CD4-positive, alpha-beta T cell treated with Interleukin-17A for 1 hour (primary cell): ENCODE measurements around the gene ABI1.

Source experiments
- DNase-seq: peaks from one replicate; pipeline ENCODE4 v3.0.0-alpha.2; 2020

The ABI1 gene

GRCh38 chr10:26706936-26707335, 153.8 kb downstream of the ABI1 start:
- DNase-seq = no peak

- no peak for DNase-seq
Measured at GRCh38 chr10:26706206-26706605, 154.6 kb downstream of the ABI1 start.

DNA sequence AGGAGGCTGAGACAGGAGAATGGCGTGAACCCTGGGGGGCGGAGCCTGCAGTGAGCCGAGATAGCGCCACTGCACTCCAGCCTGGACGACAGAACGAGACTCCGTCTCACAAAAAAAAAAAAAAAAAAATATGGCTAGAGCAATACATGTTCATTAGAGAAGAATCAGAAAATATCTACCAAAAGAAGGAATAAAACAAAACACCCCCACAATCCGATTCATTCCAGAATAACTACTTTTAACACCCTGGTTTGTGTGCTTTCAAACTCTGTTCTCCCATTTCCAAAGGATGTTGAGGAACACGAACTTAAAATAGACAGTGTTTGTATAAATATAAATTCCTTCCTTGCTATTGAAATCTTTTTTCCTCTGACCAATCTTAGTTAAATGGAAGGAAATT, 156.8 kb downstream of the ABI1 start:
- DNase-seq = no peak

- DNase-seq = no peak
Measured at GRCh38 chr10:26703096-26703495, 157.7 kb downstream of the ABI1 start.

GRCh38 chr10:26700884-26701630, 159.7 kb downstream of the ABI1 start:
- no peak for DNase-seq

DNA sequence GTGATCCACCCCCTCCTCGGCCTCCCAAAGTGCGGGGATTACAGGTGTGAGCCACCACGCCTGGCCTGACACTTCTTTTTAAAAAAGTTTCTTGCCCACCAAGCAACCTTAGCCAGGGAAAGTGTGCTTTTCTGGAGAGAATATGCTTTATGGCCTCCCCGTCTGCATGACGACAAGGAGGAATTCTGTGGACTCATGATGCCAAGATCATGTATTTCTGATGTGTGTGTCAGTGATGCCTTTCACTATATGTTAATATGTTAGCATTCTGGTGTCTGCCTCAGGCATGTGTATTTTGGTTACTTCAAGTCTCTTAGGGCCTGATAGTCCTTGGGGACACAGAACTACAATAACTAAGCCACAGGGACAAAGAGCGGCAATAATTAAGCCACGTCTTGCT, 161.1 kb downstream of the ABI1 start:
- DNase-seq = no peak

DNA sequence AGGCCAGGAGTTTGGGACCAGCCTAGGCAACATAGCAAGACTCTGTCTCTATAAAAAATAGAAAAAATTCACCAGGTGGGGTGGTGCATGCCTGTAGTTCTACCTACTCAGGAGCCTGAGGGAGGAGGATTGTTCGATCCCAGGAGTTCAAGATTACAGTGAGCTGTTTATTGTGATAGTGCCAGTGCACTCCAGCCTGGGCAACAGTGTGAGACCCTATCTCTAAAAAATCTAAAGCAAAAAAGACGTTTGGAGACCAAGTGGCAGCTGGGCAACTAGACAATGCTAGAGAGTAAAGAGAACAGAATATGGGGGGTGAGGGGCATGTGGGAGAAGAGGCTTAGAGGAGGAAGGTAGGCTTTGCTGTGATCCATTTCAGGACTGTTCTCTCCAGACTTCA, 161.8 kb downstream of the ABI1 start:
- no peak for DNase-seq

DNA sequence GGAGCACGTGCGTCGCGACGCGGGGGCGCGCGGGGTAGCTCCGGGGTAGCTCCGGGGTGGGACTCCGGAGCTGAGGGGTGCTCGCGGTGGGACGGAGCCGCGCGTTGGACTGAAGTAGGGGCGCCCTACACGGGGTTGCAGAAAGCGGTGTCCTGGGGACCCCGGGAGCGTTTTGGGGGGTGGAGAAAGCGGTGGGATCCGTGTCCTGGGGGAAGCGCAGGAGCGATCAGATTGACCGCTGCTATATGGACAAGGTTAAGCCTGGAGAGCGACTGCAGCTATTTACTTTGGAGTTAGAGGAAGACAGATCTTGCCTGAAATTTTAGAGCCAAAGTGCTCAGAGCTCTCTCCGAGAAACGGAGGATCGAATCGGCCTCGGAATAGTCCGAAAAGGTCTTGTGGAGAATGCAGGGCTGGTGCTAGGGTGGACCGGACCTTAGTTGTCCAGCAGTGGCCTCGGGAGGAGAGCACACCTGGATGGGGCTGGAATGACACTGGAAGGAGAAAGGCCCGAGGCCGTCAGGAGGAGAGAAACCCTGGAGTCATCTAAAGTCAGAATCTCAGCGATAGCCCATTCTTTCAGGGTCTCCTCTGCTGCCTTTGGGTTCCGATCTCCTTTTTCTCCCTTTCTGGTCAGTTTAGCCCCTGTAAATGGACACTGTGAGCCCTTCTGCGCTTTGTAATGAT, 162.7 kb downstream of the ABI1 start:
- no peak for DNase-seq

- peak; percentile 60 for DNase-seq
Measured at GRCh38 chr10:26697163-26697921, 163.4 kb downstream of the ABI1 start, which contains the start of gene PDSS1. TSS of gene PDSS1 (plus strand) at chr10:26697701. CDS start at chr10:26697712, 11 bp downstream.

- DNase-seq = no peak
Measured at GRCh38 chr10:26696786-26697162, 164.0 kb downstream of the ABI1 start.
